Measurements from ENCODE around the gene HS3ST3B1.

DNA sequence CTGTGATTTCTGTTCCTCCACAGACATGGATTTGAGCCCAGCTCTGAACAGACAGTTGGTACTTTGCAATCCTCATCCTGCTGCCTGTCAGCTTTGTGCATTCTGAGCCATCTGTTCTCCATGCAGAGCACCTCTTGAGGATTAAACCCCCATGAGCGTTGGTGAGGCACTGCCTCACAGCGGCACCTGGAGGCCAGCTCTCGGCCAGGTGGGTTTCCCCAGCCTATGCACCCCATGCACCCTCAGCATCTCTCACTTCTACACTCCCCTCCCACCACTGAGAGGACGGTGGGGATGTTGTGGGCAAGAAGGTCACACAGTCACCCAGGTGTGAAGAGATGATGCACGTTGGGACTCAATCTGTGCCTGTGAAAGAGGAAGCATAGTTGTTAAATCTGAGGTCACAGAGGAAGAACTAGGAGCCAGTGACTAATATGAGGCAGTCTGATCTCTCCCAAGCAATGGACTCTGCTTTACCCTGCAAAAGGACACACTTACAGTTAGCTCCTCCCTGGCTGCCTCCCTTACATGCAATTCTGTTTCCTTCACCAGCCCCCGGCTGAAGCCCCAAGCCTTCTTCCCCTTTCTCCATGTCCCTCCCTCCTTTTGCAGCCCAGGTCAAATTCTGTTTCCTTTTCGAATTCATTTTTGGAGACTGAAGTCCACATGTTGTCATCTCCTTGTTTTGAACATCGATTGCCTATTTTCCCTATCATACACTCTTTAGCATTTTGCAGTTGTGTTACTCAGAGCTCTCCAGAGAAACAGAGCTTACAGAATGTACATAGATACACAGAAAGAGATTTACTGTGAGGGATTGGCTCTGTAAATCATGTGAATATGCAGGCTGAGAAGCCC is 58.5 kb downstream of the HS3ST3B1 start:
- TF ChIP-seq CTCF (IDR thresholded peaks at IDR 0.05; ENCODE audit: insufficient read depth, low read depth, low read length) (no peak), EZH2 (IDR thresholded peaks at IDR 0.05; ENCODE audit: insufficient read depth, low read length) (no peak)

Measured in astrocyte (in vitro differentiated cells and primary cell).